ENCODE results near the gene DTX2.
"Not testable (repeated sequence)": the region's sequence is repeated elsewhere in the genome, so short reads cannot be mapped to it uniquely, and the experiment has no call there.

The DTX2 gene

GRCh38 chr7:76513817-76514799, 52.6 kb downstream of the DTX2 start:
- DNase-seq, result no peak

GRCh38 chr7:76514926-76515771, 53.6 kb downstream of the DTX2 start:
- no peak for DNase-seq

GRCh38 chr7:76515999-76516443, 54.5 kb downstream of the DTX2 start:
- DNase-seq, result no peak

- not testable (repeated sequence) for DNase-seq
These were observed 55.4 kb downstream of the DTX2 start for GRCh38 chr7:76516932-76517331.

GRCh38 chr7:76526183-76526582, 64.7 kb downstream of the DTX2 start:
- not testable (repeated sequence) for DNase-seq

- not testable (repeated sequence) for DNase-seq
These were observed 70.1 kb downstream of the DTX2 start for GRCh38 chr7:76531643-76532042.

GRCh38 chr7:76543197-76543596, 81.7 kb downstream of the DTX2 start, which contains the start of gene SPDYE16:
TSS of gene SPDYE16 (minus strand) at chr7:76543297. CDS start at chr7:76541459, 1,838 bp downstream.
- not testable (repeated sequence) for DNase-seq

GRCh38 chr7:76549025-76549854, 87.7 kb downstream of the DTX2 start:
- peak; percentile 81 for DNase-seq

- peak; percentile 9 for DNase-seq
These were observed 88.3 kb downstream of the DTX2 start for GRCh38 chr7:76549855-76550248.

- DNase-seq, result not testable (repeated sequence)
These were observed 90.5 kb downstream of the DTX2 start for GRCh38 chr7:76551992-76552391.

Data from suppressor macrophage treated with lipopolysaccharide for 4 hours (primary cell).